ENCODE data around the gene ZFC3H1. TPM values are rescaled to one million over a fixed set of nuclear protein-coding genes. Genes with fewer than 3 reads are reported as not detected.

ZFC3H1 gene
- total and polyA plus RNA-seq, 2 of the 13 experiments (the other 11 are each of a cell fraction or from before 2014, with no cell fraction given), result 17.1 to 38.3 TPM

DNA sequence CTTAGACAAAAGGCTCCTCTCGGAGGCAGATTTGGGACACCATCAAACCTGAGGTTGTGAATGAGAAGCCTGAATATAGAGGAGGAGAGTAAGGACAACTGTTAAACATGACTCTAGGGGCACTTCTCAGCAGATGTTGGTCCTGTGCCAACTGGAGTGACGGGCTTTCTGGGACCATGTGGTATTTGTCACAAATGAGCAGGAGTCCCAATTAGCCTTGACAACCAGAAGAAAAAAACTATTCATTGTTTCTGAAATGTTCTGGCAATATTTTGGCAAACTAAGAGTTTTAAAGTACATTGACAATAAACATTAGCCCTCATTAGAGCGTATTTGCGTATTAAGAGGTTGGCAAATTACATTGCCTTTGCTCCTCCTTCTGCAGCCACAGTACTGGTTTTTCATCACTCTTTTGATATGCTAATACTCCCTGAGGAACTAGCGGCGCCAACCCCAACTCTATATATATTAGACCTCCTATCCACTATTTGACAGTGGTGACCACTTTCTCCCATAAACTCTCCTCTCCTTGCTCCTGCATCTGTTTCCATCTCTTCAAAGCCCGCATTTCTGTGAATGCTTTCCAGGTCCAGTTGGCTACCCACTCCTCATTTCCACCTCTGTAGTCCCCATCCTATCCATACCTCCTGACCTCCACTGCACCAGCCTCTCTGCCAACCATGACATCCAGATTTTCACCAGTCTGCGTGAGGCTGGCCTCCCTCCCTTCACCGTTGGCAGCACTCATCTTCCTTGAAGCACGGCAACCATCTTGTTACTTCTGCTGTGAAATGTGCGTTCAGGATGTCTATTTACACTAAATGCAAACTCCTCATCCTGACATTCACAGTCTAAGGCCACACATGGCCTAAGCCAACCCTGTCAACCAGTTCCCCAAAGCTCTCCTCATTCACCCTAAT lies 100.7 kb downstream of the ZFC3H1 start:
- H3K27ac ChIP-seq (ENCODE audit: extremely low read length, insufficient read depth, low read length), result no peak overlapping the region
- no peaks in the 10 kb centered on the region for H3K27me3 ChIP-seq (ENCODE audit: control insufficient read depth in 1 of 2, insufficient read depth in 2 of 2, low read length in 2 of 2)
- FAIRE-seq (no peak), DNase-seq (ENCODE audit: low spot score) (no peak), ATAC-seq (no peak)
- H3K9ac ChIP-seq (ENCODE audit: insufficient read depth, low read depth, low read length), result no peak overlapping the region
- intact Hi-C loops (cut with micrococcal nuclease; ENCODE audit: unreplicated experiment), result no loop called here
- no TSS peak for BruUV-seq (replicated peaks)
- H3K4me3 ChIP-seq (replicated peaks in 1 of 3; ENCODE audit: insufficient read depth in 1 of 3, low read depth in 2 of 3, low read length in 3 of 3), result no peak overlapping the region
- peaks cover 4% of the 10 kb centered on the region for H3K4me1 ChIP-seq (ENCODE audit: insufficient read depth, low read length)
- 88% methylated on average over 11 of the region's 11 CpGs for WGBS (ENCODE audit: low lambda C conversion rate)
- no peaks in the 10 kb centered on the region for H3K9me3 ChIP-seq (ENCODE audit: low read length)
- H3K36me3 ChIP-seq (replicated peaks in 1 of 2; ENCODE audit: control insufficient read depth in 1 of 2, insufficient read depth in 2 of 2, low read length in 2 of 2), result peaks cover 19 to 66% of the 10 kb centered on the region in 2 experiments
- POLR2A ChIA-PET, result no interaction called here
- no peak overlapping the region for H2AFZ ChIP-seq (ENCODE audit: low read length)
- no peaks in the 10 kb centered on the region for H3K79me2 ChIP-seq (ENCODE audit: insufficient read depth, low read length)
- no peak overlapping the region for H3K4me2 ChIP-seq (ENCODE audit: low read depth, low read length)
- H4K20me1 ChIP-seq (ENCODE audit: insufficient read depth, low read length), result no peaks in the 10 kb centered on the region
- CTCF ChIA-PET (ENCODE audit: low intra/inter-chr PET ratio, low total read pairs), result no interaction called here
- TF ChIP-seq RNF219 (CRISPR knock-in tag; IDR thresholded peaks at IDR 0.05), result no peak
- TF ChIP-seq RBM22 (optimal IDR thresholded peaks at IDR 0.05; ENCODE audit: low read length), result peak; percentile 84
- in situ Hi-C loops (cut with HindIII; ENCODE audit: extremely low pct_ligation_motif_present, low pct_unique_long_range_greater_than_20kb), result no loop called here

Small RNA genes lying within 50 kb of the gene (small RNA-seq; reads per million reads assigned to genes)
- gene RF00560 (ENCODE audit: insufficient read depth in 2 of 3, insufficient read length in 3 of 3, low read depth in 2 of 3, low replicate concordance in 1 of 3), result 0 reads per million in 3 experiments

Other genes with a start within 250 kb of the ZFC3H1 start
- 20.6 and 37.0 TPM in 2 replicates for gene LGR5, start 224.1 kb downstream of the ZFC3H1 start, total RNA-seq (2016; rRNA removed; fragmentation: Illumina TruSeq; extraction: Trizol)
- 69.5 and 121 TPM in 2 replicates for gene LGR5, start 224.1 kb downstream of the ZFC3H1 start, polyA plus RNA-seq (2011; rRNA removed)
- 6.2 and 7.3 TPM in 2 replicates for gene THAP2, start 453 bp upstream of the ZFC3H1 start, total RNA-seq (2016; rRNA removed; fragmentation: Illumina TruSeq; extraction: Trizol)
- gene THAP2, start 453 bp upstream of the ZFC3H1 start, polyA plus RNA-seq (2011; rRNA removed), result 5.0 and 5.2 TPM in 2 replicates
- gene TMEM19, start 22.2 kb upstream of the ZFC3H1 start, total RNA-seq (2016; rRNA removed; fragmentation: Illumina TruSeq; extraction: Trizol), result 21.9 and 22.5 TPM in 2 replicates
- 12.0 and 16.9 TPM in 2 replicates for gene TMEM19, start 22.2 kb upstream of the ZFC3H1 start, polyA plus RNA-seq (2011; rRNA removed)
- 50.9 and 61.4 TPM in 2 replicates for gene RAB21, start 91.0 kb upstream of the ZFC3H1 start, total RNA-seq (2016; rRNA removed; fragmentation: Illumina TruSeq; extraction: Trizol)
- gene RAB21, start 91.0 kb upstream of the ZFC3H1 start, polyA plus RNA-seq (2011; rRNA removed), result 4.4 and 7.1 TPM in 2 replicates
- gene TBC1D15, start 175.9 kb upstream of the ZFC3H1 start, total RNA-seq (2016; rRNA removed; fragmentation: Illumina TruSeq; extraction: Trizol), result 8.4 and 18.4 TPM in 2 replicates
- gene TBC1D15, start 175.9 kb upstream of the ZFC3H1 start, polyA plus RNA-seq (2011; rRNA removed), result 11.6 and 12.9 TPM in 2 replicates

Measured in HepG2 (cell line).